Stimulated activated CD8-positive, alpha-beta memory T cell treated with anti-CD3 and anti-CD28 coated beads, Interleukin-15, amount 100 ng/mL, for 24 hours (primary cell): ENCODE measurements around the gene PPDPF.
"Not testable (repeated sequence)": the region's sequence is repeated elsewhere in the genome, so short reads cannot be mapped to it uniquely, and the experiment has no call there.

ENCODE experiments used
- DNase-seq: peaks from one replicate; pipeline ENCODE4 v3.0.0-alpha.2; 2020; ENCODE audit warnings: low read depth

PPDPF gene

DNA sequence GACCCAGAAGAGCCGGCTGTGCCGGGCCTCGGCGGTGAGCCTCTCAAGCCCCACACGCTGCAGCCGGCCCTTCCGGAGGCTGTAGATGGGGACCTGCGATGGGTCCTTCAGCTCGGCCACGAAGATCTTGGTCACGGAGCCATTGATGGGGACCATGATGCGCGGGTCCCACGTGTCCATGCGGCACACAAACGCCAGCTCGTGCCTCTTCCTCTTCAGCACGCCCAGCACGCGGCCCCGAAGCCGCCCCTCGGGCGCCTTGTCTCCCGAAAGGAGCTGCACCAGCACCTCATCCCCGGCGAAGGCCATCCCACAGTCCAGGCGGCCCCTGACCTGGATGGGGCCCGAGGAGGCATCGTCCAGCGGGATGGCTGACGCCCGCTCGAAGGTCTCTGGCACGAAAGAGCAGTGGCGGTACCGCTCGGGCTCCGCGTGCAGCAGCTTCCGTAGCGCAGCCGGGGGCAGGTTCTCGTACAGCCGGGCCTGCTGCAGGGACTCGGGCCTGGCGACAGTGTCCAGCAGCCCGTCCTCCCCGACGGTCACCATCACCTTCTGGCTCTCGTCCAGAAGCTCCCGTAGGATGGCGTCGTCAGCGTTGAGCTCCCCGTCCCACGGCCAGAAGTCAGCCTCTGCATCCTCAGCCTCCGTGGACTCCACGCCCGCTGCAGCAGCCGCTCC lies 44.6 kb downstream of the PPDPF start:
- DNase-seq = no peak

DNA sequence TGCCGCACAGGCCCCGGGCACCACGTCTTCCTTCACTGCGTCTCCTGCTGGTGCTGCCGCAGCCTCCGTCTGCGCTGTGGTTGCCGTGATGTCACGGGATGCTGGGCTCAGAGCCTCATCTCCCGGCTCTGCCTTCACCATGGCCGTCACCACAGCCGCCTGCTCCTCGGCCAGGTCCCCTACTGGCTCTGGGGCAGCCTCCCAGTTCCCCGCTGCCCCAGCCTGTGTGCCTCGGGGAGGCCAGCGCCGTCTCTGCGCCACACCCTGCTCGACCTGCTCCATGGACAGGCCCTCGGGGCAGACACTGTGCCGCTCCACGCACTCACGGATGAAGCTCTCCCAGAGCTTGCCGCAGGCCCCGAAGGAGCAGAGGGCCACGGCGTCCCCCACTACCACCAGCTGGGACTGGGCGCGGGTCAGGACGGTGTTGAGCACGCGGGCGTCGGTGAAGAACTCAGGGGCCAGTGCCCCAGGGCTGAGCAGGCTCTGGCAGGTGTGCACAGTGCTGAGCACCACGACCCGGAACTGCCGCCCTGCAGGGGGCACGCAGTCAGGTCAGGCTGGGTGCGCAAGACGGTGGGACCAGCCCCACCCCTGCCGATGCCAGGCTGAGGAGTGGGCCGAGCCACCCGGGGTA lies 45.3 kb downstream of the PPDPF start:
- no peak for DNase-seq

- no peak for DNase-seq
These were observed 46.0 kb downstream of the PPDPF start for GRCh38 chr20:63566395-63567135.

- DNase-seq = no peak
These were observed 46.5 kb downstream of the PPDPF start for GRCh38 chr20:63567136-63567385.

- no peak for DNase-seq
These were observed 47.0 kb downstream of the PPDPF start for GRCh38 chr20:63567386-63568169.

- no peak for DNase-seq
These were observed 47.8 kb downstream of the PPDPF start for GRCh38 chr20:63568170-63568981.

GRCh38 chr20:63568986-63569949 lies 48.7 kb downstream of the PPDPF start:
- no peak for DNase-seq

GRCh38 chr20:63570281-63571086 lies 49.9 kb downstream of the PPDPF start:
- DNase-seq = no peak

DNA sequence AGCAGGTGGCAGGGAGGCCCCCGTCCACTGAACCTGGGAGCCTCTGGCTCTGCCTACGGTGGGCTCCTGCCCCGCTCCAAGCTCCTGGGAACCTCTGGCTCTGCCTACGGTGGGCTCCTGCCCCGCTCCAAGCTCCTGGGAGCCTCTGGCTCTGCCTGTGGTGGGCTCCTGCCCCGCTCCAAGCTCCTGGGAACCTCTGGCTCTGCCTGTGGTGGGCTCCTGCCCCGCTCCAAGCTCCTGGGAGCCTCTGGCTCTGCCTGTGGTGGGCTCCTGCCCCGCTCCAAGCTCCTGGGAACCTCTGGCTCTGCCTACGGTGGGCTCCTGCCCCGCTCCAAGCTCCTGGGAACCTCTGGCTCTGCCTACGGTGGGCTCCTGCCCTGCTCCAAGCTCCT lies 50.5 kb downstream of the PPDPF start:
- DNase-seq = not testable (repeated sequence)
